ENCODE results near the gene SPATA13.

SPATA13 gene

GRCh38 chr13:24175847-24176246 lies 15.3 kb downstream of the SPATA13 start:
- Histone ChIP-seq H3K27me3 (ENCODE audit: insufficient read depth, low read length, poor library complexity) (no peaks in the 10 kb centered on the region), H3K4me2 (ENCODE audit: insufficient read depth, low read length) (no peak overlapping the region), H4K20me1 (ENCODE audit: insufficient read depth, low read length) (peaks cover 9% of the 10 kb centered on the region), H3K79me2 (ENCODE audit: insufficient read depth, low read length) (peaks cover 1% of the 10 kb centered on the region; the same call in 1 of the 2 replicates), H3K4me1 (ENCODE audit: insufficient read depth, low read length) (no peaks in the 10 kb centered on the region), H3K9me3 (ENCODE audit: insufficient read depth, low read length, severe bottlenecking) (no peaks in the 10 kb centered on the region), H3K36me3 (ENCODE audit: insufficient read depth, low read length) (no peaks in the 10 kb centered on the region), H3K9ac (ENCODE audit: low read depth, low read length) (no peak overlapping the region), H3K27ac (ENCODE audit: low read length) (no peak overlapping the region), H2AFZ (ENCODE audit: low read depth, low read length) (no peak overlapping the region), H3K4me3 (ENCODE audit: low read depth in 1 of 2, low read length in 2 of 2) (no peak overlapping the region)
- no peak for ATAC-seq (ENCODE audit: insufficient read depth, low read depth)
- DNase-seq: no peak
- TF ChIP-seq CTCF (IDR thresholded peaks at IDR 0.05; ENCODE audit: borderline replicate concordance, extremely low read depth, low read length, poor library complexity, severe bottlenecking): no peak
- TF ChIP-seq EZH2 (IDR thresholded peaks at IDR 0.05; ENCODE audit: borderline replicate concordance, low read depth, low read length, severe bottlenecking): no peak

GRCh38 chr13:24176351-24177101 lies 16.0 kb downstream of the SPATA13 start:
- no peaks in the 10 kb centered on the region for H3K36me3 ChIP-seq (ENCODE audit: insufficient read depth, low read length)
- H3K9ac ChIP-seq (ENCODE audit: low read depth, low read length): no peak overlapping the region
- no peak overlapping the region for H3K4me3 ChIP-seq (ENCODE audit: low read depth in 1 of 2, low read length in 2 of 2)
- DNase-seq (no peak), ATAC-seq (ENCODE audit: insufficient read depth, low read depth) (no peak)
- H3K27me3 ChIP-seq (ENCODE audit: insufficient read depth, low read length, poor library complexity): no peaks in the 10 kb centered on the region
- peaks cover 2% of the 10 kb centered on the region; the same call in 1 of the 2 replicates for H4K20me1 ChIP-seq (ENCODE audit: insufficient read depth, low read length)
- no peak overlapping the region for H3K4me2 ChIP-seq (ENCODE audit: insufficient read depth, low read length)
- TF ChIP-seq EZH2 (IDR thresholded peaks at IDR 0.05; ENCODE audit: borderline replicate concordance, low read depth, low read length, severe bottlenecking) (no peak), CTCF (IDR thresholded peaks at IDR 0.05; ENCODE audit: borderline replicate concordance, extremely low read depth, low read length, poor library complexity, severe bottlenecking) (no peak)
- H2AFZ ChIP-seq (ENCODE audit: low read depth, low read length): no peak overlapping the region
- H3K9me3 ChIP-seq (ENCODE audit: insufficient read depth, low read length, severe bottlenecking): no peaks in the 10 kb centered on the region
- H3K27ac ChIP-seq (ENCODE audit: low read length): no peak overlapping the region
- H3K4me1 ChIP-seq (ENCODE audit: insufficient read depth, low read length): no peaks in the 10 kb centered on the region
- no peaks in the 10 kb centered on the region; the same call in 1 of the 2 replicates for H3K79me2 ChIP-seq (ENCODE audit: insufficient read depth, low read length)

- Histone ChIP-seq H3K4me1 (ENCODE audit: insufficient read depth, low read length) (no peaks in the 10 kb centered on the region), H2AFZ (ENCODE audit: low read depth, low read length) (no peak overlapping the region), H3K4me2 (ENCODE audit: insufficient read depth, low read length) (no peak overlapping the region), H3K36me3 (ENCODE audit: insufficient read depth, low read length) (no peaks in the 10 kb centered on the region), H3K9me3 (ENCODE audit: insufficient read depth, low read length, severe bottlenecking) (no peaks in the 10 kb centered on the region), H3K9ac (ENCODE audit: low read depth, low read length) (no peak overlapping the region), H3K27me3 (ENCODE audit: insufficient read depth, low read length, poor library complexity) (no peaks in the 10 kb centered on the region), H3K4me3 (ENCODE audit: low read depth in 1 of 2, low read length in 2 of 2) (no peak overlapping the region), H3K79me2 (ENCODE audit: insufficient read depth, low read length) (no peaks in the 10 kb centered on the region; the same call in 1 of the 2 replicates), H3K27ac (ENCODE audit: low read length) (no peak overlapping the region), H4K20me1 (ENCODE audit: insufficient read depth, low read length) (peaks cover 2% of the 10 kb centered on the region; the same call in 1 of the 2 replicates)
- TF ChIP-seq CTCF (IDR thresholded peaks at IDR 0.05; ENCODE audit: borderline replicate concordance, extremely low read depth, low read length, poor library complexity, severe bottlenecking): no peak
- no peak for TF ChIP-seq EZH2 (IDR thresholded peaks at IDR 0.05; ENCODE audit: borderline replicate concordance, low read depth, low read length, severe bottlenecking)
- DNase-seq: no peak
- ATAC-seq (ENCODE audit: insufficient read depth, low read depth): no peak
These were observed 18.4 kb downstream of the SPATA13 start for GRCh38 chr13:24178847-24179485.

Data from DND-41 (cell line).